Vagina (tissue), 2 donors: ENCODE data around the gene CMTM3.

Source experiments
- POLR2AphosphoS5 ChIP-seq, 2 donors: sonication (generic); formaldehyde crosslinking; IDR thresholded peaks; one replicate each; pipeline ENCODE4 v1.9.0; 2017; ENCODE audit warnings: antibody characterized with exemption in 2 of 2, mild to moderate bottlenecking in 2 of 2, low read depth in 1 of 2; ENCODE audit not compliant: insufficient read depth in 1 of 2
- TF ChIP-seq, protein P1 (sequence below), 3 experiments: fragments of 450-650 bp in 2 of 3; fragments of 200-600 bp in 1 of 3; sonication (generic) in 1 of 3; IDR thresholded peaks; one replicate each; pipeline ENCODE4 v1.5.1; 2017 to 2019; ENCODE audit warnings: antibody characterized with exemption in 3 of 3, mild to moderate bottlenecking in 2 of 3, moderate library complexity in 2 of 3

DNA sequence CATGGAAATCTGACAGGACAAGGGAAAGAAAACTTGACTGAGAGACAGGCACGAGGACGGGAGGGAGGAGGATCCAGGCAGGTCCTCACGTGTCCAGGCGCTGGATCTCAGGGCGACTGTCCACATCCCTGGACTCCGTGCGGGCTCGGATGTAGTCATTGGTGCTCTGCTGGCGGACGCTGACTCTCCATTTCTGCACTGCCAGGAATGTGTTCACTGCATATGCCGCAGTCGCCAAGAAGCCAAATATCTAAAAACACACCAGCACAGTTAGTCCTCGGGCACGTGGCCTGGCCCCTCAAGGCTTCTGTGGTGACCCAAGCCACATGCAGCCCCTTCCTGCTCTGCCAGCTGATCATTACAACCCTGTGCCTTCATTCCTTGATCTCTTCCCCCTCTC lies 17.5 kb downstream of the CMTM3 start:
- TF ChIP-seq, protein P1, sequence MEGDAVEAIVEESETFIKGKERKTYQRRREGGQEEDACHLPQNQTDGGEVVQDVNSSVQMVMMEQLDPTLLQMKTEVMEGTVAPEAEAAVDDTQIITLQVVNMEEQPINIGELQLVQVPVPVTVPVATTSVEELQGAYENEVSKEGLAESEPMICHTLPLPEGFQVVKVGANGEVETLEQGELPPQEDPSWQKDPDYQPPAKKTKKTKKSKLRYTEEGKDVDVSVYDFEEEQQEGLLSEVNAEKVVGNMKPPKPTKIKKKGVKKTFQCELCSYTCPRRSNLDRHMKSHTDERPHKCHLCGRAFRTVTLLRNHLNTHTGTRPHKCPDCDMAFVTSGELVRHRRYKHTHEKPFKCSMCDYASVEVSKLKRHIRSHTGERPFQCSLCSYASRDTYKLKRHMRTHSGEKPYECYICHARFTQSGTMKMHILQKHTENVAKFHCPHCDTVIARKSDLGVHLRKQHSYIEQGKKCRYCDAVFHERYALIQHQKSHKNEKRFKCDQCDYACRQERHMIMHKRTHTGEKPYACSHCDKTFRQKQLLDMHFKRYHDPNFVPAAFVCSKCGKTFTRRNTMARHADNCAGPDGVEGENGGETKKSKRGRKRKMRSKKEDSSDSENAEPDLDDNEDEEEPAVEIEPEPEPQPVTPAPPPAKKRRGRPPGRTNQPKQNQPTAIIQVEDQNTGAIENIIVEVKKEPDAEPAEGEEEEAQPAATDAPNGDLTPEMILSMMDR (IDR thresholded peaks at IDR 0.05), result no peak
- TF ChIP-seq POLR2AphosphoS5 (IDR thresholded peaks at IDR 0.05; ENCODE audit: insufficient read depth in 1 of 2, low read depth in 1 of 2), result no peak
